Astrocyte of the hippocampus (primary cell): ENCODE data around the gene GNG2.

Source experiments
- DNase-seq: peaks from one replicate; pipeline ENCODE4 v3.0.0; 2011; ENCODE audit warnings: low read depth, low spot score

GNG2 gene

DNA sequence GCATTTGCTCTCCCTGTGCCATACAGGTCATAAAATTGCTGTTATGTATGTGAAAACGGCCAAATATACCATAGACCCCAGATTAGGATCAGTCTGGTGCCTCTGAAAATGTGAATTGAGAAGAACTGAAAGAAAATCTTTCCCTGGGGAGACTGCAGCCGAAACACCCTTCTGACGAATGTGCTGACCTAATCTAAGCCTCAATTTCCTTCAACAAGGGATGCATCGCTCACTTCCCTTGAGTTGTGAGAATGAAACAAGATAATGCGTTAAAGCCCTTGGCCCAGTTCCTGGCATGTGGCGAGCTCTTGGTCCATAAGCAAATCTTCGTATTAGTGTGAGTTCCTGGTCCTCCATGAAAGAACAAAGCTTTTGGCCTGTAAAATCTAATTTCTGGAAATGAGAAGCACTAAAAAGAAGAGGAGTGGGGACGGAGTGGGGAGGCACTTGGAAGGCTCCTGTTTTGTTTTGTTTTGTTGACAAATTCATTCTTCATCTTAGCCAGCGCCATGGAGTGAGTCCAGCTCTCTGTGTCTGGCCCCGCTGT lies 79.4 kb downstream of the GNG2 start:
- no peak for DNase-seq

DNA sequence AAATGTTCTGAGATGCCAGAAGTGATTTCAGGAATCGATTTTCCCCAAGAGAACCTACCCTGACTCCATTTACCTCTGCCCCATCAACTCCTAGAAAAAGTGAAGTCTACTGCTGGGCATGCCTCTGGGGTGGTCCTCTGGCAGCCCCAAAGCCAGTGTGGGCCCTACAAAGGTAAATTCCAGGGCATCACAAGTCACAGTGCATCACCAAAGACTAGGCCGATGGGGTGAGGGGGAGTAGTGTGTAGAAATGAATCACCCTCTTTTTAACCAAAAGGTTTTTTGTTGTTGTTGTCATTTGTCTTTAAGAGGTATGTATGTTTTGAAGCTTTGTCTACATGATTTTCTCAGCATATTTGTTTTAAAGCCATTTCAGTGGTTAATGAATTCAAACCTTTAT lies 82.6 kb downstream of the GNG2 start:
- DNase-seq = no peak

DNA sequence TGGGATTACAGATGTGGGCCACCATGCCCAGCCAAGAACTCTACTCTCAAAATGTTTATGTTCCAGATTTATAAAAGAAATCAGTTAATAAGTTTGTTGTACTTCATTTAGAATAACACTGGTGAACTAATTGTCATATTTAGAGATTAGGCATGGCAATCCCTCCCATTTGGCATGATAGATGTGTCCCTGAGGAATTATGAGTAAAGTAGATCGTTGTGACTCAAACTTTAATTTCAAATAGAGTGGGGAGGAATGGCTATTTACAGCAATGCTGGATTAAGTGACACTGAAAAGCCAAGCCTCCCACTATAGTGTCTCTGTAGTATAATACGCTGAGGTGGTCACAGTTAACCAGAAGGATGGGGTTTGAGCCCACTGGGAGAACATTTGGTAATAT lies 89.6 kb downstream of the GNG2 start:
- DNase-seq = no peak

DNA sequence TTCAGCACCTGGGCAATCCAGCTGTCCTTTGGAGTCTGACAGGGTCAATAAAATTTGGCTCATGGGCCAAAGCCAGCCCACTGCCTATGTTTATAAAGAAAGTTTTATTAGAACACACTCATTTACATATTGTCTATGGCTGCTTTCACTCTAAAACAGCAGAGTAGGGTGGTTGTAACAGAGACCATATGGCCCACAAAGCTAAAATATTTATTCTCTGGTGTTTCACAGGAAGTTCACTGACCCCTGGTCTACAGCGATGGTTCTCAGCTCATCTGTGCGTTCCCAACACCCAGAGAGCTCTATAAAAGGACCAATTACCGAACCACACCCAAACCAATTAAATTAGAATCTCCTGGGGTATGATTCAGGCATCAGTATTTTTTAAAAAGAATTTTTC lies 91.2 kb downstream of the GNG2 start:
- DNase-seq = no peak

DNA sequence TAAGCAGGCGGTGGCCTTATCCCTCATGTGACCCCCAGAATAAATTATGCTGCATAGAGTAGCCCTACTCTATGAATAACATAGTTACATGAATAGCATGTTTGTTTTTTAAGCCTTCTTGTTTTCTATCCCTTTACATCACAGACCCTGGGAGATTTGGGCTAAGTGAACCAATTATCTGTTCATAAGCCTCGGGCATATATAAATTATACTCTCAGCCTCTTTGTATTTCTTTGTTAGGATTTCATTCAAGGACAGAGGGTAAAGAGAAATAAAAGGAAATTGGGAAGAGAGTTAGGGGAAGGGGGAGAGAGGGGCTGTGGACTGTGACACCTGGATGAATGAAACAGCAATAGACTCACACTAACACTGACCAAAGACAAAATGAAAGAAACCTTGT lies 93.6 kb downstream of the GNG2 start:
- DNase-seq = no peak

DNA sequence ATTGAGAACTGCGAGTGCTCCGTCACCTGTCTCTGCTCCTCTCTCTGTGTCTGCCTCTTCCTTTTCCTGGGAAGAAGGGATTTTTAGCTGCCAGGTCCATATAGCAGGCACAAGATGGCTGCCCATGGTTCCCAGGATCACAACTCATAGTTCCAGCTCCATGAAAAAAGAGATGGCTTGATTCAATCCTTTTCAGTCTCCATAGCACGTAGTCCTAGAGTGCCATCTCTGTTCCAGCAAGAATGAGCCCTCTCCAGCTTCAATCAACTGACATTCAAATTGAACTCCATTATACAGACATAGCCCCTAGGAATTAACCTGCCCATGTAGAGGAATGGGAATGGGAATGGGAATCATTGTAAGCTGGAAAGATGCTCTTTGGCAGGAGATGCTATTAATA lies 94.2 kb downstream of the GNG2 start:
- no peak for DNase-seq

DNA sequence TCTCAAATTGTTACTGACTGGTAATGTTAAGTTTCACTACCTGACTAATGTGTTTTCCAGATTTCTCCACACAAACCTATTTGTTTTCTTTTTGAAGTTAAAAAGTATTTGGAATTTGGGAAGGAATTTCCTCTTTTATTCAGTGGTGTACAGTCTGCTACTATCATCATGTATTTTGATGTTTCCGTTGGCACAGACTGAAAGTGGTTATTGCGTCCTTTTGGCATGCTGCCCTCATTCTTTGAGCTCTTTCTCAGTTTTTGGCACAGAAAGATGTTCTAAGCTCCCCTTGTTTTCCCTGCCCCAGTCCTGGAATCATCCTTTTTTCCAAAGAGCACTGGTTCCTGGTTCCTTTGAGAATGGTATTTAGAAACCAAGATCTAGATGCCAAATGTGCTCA lies 97.5 kb downstream of the GNG2 start:
- peak; percentile 62 for DNase-seq

DNA sequence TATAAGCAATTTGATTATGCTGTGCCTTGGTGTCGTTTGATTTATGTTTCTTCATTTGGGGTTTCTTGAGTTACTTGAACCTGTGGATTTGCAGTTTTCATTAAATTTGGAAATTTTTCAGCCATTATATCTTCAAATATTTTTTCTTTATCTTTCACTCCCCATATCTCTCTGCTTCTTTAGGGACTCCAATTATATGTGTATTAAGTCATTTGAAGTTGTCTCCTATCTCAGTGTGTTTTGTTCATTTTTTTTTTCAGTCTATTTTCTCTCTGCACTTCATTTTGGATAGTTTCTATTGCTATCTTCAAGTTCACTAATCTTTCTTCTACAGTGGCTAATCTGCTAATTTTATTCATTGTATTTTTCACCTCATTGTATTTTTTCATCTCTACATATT lies 99.5 kb downstream of the GNG2 start:
- no peak for DNase-seq

DNA sequence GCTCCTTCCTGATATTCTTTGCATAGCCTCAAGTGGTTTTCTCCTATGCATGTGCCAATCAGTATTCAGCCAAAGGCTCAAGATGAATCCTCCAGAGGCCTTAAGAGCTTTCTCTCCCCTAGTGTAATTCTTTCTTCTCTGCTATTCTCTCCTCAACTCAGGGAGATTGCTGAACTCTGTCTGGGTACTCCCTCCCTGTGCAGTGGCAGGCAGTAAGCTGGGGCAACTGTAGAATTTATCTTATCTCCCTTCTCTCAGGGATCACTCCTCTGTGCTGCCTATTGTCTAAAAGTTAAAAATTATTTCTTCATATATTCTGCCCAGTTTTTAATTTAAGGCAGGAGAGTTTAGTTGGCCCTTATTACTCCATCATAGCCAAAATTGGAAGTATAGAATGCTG lies 100.5 kb downstream of the GNG2 start:
- DNase-seq = no peak

DNA sequence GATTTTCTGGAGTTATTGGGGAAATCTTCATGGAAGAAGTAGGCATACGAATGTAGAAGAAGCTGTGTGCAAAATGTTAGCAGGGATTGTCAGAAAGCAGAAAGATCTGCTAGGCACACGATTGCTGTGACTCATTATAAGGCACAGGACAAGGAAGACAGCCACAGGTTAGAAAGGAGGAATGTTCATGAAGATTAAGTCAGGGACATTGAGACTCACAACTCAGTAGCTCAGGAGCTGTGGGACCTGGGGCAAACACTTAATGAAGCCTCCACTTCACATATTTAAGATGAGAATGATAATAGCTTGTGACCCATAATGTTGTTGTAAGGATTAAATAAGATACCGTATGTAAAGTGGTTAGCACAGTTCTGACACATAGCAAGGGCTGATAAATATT lies 102.3 kb downstream of the GNG2 start:
- DNase-seq = no peak

DNA sequence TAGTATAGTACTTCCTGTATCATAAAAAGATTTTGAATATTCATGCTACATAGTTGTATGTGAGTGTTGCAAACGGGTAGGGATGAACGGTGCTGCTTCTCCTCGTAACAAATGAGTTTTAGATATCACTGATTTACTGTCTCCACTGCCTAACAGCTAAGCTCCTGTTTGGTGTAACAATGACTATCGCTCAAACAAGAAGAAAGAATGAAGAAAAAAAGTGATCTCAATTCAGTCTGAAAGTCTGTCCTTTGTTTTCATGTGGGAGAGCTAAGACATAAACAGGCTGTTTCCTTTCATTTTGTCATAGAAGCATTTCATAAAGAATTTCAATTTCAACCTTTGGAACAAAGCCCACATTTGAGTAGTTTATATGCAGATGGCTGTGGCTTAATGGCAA lies 102.9 kb downstream of the GNG2 start:
- no peak for DNase-seq

DNA sequence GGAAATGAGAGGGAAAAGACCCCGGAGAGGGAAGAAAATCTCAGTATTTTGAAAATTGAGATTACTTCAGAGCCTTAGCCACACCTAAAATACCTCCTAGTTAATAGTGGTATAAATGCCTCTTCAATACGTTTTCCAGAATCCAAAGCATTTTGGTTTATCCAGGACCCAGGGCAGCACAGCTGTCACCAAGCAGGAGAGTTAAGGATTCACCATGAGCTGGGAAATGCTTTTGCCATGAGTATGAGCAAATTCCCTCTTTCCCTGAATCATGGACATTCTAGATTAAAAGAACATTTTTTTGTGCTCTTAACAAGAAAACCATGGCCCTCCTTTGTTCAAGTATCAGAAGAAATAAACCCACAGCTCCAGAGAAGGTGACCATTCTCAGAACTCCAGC lies 107.1 kb downstream of the GNG2 start:
- DNase-seq = no peak

DNA sequence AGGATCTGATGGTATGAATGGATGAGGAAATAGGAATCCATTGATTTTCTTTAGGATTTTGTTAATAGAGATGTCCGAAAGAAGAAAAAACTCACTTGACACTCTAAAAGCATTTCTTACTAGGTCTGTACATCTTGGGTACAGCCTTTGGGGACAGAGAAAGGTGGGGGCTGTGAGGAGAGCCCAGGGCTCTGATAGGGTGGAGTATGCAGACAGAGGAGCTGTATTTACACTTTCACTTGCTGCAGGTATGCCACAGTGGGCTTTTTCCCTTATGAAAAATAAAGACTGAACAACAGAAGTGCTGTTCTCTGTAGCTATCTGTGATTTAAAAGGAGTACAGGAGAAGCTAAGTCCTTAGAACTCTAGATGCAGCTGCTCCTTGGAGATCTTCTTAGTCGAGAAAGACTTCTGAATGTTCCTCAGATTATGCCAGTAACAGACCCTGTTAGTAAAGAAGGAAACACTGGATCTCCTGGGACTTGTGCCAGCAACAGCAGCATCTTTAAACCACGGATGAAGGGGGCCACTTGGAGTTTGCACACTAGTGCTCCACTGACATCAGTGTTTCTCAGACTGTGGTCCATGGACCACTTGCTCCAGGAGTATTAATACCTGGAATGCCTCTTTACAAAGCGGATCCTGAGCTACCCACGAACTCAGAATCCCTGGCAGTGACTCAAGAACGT lies 109.6 kb downstream of the GNG2 start:
- DNase-seq = no peak

DNA sequence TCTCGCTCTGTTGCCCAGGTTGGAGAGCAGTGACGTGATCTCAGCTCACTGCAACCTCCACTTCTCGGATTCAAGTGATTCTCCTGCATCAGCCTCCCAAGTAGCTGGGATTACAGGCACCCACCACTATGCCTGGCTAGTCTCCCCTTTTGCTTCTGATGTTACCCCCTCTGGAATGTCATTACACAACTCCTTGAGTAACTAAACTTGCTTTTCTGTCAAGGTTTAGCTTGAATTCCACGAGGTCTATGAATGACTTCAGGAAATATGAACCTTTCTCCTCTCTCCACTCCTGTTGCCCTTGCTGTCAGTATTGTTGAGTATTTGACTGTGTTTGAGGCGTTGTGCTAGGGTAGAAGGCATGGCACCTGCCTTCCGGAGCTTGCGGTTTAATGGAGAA lies 112.2 kb downstream of the GNG2 start:
- no peak for DNase-seq

DNA sequence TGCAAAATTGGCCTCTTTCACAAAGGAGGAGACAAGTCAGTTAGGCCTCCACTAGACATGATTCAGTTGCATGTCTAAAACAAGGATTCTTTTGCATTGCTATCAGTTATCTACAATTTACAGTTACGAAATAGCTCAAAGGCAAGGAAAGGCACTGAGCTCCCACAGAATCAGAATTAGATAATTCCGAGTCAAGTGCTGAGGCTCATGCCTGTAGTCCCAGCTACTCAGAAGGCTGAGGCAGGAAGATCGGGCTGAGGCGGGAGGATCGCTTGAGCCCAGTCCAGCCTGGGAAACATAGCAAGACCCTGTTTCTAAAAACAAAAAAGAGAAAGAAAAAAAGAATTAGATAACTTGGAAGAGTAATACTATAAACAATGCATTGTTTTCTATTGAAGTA lies 116.7 kb downstream of the GNG2 start:
- no peak for DNase-seq

DNA sequence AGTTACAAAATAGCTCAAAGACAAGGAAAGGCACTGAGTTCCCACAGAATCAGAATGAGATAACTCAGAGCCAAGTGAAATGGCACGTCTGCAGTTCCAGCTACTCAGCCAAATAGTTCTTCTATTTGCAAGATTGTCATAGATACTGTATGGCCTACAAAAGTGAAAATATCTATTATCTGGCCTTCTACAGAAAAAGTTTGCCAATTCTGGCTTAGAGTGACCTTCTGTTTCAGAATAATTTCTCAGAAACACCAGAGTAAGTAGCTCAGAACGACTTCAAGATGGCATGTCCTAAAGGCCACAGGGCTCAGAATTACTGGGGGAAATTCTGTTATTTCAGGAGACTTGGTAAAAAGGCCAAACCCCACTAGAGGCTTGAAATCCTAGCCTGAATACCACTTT lies 118.3 kb downstream of the GNG2 start:
- DNase-seq = no peak

DNA sequence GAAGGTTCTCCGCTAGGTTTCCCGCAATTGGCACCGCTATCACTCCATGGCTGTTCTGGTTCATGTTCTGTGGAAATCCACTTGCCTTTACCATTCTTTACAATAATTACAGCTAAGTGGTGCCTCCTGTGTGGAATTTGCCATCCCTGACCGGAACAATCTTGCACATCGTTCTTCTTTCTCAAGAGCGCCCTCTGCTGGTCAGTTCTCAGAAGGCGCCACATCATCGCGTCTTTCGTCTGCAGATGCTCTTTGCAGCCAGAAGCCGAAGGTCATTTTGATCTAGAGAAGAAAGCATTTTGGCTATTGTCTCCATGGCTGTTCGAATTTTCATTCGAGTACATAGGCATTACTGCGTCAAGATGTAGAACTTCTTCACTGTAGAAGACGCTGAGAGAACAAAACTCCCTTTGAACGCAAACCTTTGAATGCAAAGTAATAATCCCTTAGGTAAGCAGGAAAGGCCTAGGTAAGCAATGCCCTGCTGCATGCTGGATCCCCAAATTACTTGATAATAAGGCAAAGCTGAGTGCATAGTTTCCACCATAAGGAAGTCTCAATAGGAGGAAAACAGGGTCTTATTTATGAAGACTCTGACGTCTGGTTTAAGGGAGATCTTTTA lies 118.8 kb downstream of the GNG2 start:
- peak; percentile 89 for DNase-seq

DNA sequence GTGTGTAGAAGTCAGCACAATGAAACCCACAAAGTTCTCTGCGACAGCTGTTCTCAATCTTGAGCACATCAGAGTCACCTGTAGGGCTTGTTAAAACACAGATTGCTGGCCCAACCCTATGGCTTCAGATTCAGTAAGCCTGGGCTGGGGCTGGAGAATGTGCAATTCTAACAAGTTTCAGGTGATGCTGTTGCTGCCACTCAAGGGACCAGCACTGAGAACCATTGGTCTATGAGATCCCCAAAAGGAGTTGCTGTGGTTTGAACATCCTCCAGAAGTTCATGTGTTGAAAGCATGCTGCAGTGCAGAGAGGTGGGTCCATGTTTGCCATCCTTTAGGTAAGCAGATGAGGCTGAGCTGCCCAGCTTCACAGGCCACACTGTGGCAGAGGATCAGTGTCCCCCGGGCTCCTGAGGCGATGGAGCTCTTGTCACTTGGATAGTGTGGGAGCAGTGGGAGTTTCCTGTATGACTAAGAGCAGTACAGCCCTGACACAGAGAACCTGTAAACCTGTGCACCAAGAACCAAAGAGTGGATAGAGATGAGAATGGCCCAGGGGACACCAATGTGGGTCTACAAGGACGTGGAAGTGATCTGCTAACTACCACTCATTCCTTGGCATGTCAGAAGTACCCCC lies 120.9 kb downstream of the GNG2 start:
- DNase-seq = no peak

DNA sequence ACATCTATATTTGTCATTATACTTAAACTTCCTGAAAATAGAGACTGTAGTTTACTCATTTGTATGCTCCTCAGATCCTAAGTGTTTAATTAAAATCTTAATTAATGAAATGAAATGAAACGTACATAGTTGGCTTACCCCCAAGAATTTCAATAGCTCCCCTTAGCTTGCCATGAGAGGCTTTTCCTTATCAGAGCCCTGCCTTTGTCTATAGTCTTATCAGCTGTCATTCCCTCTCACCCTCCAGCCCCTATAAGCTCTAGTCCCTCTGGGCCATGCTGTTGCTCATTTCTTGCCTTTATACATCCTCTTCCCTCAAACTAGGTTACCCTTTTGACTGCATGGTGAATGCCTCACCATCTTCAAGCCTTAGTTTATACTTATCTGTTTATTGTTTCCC lies 127.8 kb downstream of the GNG2 start:
- DNase-seq = no peak

DNA sequence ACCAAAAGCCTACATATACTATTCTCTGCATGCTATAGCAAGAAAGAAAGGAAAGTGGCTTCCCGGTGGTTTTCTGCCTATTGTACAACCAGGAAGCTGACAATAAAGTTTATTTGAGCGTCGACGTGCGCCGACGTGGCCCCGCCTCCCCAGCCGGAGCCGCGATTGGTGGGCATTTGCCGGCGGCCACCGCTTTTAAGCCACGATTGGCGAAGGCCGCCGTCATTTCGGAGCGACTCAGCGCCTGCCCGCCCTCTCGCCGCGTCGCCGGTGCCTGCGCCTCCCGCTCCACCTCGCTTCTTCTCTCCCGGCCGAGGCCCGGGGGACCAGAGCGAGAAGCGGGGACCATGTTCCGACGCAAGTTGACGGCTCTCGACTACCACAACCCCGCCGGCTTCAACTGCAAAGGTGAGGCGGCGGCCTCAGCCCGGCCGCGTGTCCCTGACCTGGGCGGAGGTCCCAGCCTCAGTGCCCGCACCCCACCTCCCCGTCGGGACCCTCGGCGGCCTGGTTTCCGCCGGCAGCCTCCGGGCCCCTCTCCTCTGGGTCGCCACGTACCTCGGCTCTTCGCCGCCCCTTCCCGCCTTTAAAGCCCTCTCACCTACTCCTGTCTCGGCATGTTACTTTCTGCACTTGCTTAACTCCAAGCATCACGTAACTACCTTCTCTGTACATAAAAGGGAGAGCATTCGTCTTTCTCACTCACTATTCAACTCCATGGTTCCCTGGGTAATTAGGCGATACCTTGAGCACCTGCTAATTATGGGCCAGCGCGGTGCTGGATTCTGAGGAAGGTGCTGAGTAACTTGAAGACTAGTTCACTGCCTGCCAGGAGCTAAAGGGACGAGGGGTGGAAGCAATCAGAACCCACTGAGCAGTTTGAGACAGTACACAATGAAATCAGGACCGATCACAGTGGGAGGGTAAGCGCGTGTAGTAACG lies 129.2 kb downstream of the GNG2 start, which contains the start of gene RTRAF:
TSS of gene RTRAF (plus strand) at position 254 of the 942 bp plus-strand sequence. CDS start at position 348, 94 bp downstream.
- DNase-seq = peak; percentile 98

DNA sequence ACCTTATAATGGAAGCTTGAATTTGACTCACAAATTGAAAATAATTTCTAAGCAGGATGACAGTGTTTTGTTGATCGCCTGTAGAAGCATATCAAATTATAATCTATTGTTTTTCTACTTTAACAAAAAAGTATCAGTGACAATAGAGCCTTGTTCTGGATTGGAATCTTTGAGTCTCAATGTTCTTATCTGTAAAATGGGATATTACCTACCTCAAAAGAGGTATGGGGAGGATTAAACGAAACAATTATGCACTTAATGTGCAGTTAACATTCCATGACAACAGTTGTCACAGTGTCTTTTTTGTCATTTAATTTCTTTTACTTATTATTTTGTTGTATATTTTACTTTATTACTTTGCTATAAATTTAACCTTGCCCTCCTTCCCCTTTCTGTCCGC lies 130.1 kb downstream of the GNG2 start:
- no peak for DNase-seq
